ENCODE data around the gene ABCC4. TPM values are rescaled to one million over a fixed set of nuclear protein-coding genes. Genes with fewer than 3 reads are reported as not detected.
A peak's percentile ranks its signal among the peaks of the same experiment; 100 is the strongest.

Gene ABCC4
- total and polyA plus RNA-seq, 2 donors from 2014 or later: 11.3 to 52.4 TPM

DNA sequence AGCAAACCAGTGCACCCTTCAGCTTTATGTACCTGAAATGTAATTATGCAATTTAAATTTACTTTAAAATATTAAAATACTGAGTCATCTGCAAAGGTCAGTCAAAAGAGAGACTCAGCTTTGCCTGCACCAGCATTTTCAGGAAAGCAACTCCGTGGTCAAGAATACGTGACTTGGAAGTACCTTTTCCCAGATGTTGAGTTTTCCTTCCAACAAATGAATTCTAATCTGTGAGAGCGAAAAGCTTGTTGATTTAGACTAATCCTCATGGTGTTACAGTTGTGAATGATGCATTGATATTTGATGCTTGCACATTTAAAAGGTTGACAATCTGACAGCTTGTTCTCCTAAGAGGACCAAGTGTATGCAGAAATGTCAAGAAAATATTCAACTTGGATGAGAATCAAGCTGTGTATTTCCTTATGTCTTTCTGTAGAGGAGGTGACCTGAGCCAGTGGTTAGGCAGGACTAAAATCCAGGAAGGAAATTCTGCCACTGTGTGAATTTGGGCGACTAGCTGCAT is 270.4 kb downstream of the ABCC4 start:
- H3K9me3 ChIP-seq (ENCODE audit: control insufficient read depth in 2 of 3, insufficient read depth in 1 of 3, low read length in 3 of 3): no peaks in the 10 kb centered on the region
- FAIRE-seq (no peak), DNase-seq (no peak)
- H3K27ac ChIP-seq (ENCODE audit: low read depth in 2 of 2, low read length in 2 of 2): no peak overlapping the region
- H3K9ac ChIP-seq (ENCODE audit: low read length in 3 of 3): no peak overlapping the region
- H3K36me3 ChIP-seq (ENCODE audit: control insufficient read depth in 2 of 3, insufficient read depth in 3 of 3, low read length in 3 of 3): peaks cover 0 to 4% (median 3%) of the 10 kb centered on the region in 3 donors
- TF ChIP-seq, protein P1, sequence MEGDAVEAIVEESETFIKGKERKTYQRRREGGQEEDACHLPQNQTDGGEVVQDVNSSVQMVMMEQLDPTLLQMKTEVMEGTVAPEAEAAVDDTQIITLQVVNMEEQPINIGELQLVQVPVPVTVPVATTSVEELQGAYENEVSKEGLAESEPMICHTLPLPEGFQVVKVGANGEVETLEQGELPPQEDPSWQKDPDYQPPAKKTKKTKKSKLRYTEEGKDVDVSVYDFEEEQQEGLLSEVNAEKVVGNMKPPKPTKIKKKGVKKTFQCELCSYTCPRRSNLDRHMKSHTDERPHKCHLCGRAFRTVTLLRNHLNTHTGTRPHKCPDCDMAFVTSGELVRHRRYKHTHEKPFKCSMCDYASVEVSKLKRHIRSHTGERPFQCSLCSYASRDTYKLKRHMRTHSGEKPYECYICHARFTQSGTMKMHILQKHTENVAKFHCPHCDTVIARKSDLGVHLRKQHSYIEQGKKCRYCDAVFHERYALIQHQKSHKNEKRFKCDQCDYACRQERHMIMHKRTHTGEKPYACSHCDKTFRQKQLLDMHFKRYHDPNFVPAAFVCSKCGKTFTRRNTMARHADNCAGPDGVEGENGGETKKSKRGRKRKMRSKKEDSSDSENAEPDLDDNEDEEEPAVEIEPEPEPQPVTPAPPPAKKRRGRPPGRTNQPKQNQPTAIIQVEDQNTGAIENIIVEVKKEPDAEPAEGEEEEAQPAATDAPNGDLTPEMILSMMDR (IDR thresholded peaks at IDR 0.05; ENCODE audit: borderline replicate concordance, extremely low read depth, insufficient read depth): no peak
- intact Hi-C loops (cut with DNase I): no loop called here
- H3K27me3 ChIP-seq (ENCODE audit: control insufficient read depth, insufficient read depth, low read length): no peaks in the 10 kb centered on the region
- H3K4me3 ChIP-seq (ENCODE audit: low read length in 3 of 3): no peak overlapping the region
- no peaks in the 10 kb centered on the region for H3K4me1 ChIP-seq (ENCODE audit: control insufficient read depth in 2 of 3, insufficient read depth in 2 of 3, low read depth in 1 of 3, low read length in 3 of 3)

- H3K9me3 ChIP-seq (ENCODE audit: control insufficient read depth in 2 of 3, insufficient read depth in 1 of 3, low read length in 3 of 3): no peaks in the 10 kb centered on the region
- no peak overlapping the region for H3K4me3 ChIP-seq (ENCODE audit: low read length in 3 of 3)
- no peaks in the 10 kb centered on the region for H3K27me3 ChIP-seq (ENCODE audit: control insufficient read depth, insufficient read depth, low read length)
- no peak overlapping the region for H3K9ac ChIP-seq (ENCODE audit: low read length in 3 of 3)
- FAIRE-seq (no peak), DNase-seq (no peak)
- H3K4me1 ChIP-seq (ENCODE audit: control insufficient read depth in 2 of 3, insufficient read depth in 2 of 3, low read depth in 1 of 3, low read length in 3 of 3): no peaks in the 10 kb centered on the region
- TF ChIP-seq, protein P1 (IDR thresholded peaks at IDR 0.05; ENCODE audit: borderline replicate concordance, extremely low read depth, insufficient read depth): no peak
- peaks cover 0 to 4% (median 3%) of the 10 kb centered on the region in 3 donors for H3K36me3 ChIP-seq (ENCODE audit: control insufficient read depth in 2 of 3, insufficient read depth in 3 of 3, low read length in 3 of 3)
- no peak overlapping the region for H3K27ac ChIP-seq (ENCODE audit: low read depth in 2 of 2, low read length in 2 of 2)
- intact Hi-C loops (cut with DNase I): no loop called here
Measured at GRCh38 chr13:95027638-95028037, 273.6 kb downstream of the ABCC4 start.

GRCh38 chr13:95025116-95025515 is 276.1 kb downstream of the ABCC4 start:
- intact Hi-C loops (cut with DNase I): no loop called here
- H3K4me1 ChIP-seq (ENCODE audit: control insufficient read depth in 2 of 3, insufficient read depth in 2 of 3, low read depth in 1 of 3, low read length in 3 of 3): no peaks in the 10 kb centered on the region
- H3K27me3 ChIP-seq (ENCODE audit: control insufficient read depth, insufficient read depth, low read length): no peaks in the 10 kb centered on the region
- no peak overlapping the region for H3K9ac ChIP-seq (ENCODE audit: low read length in 3 of 3)
- peak in 1 of 5 donors; percentile 22 for DNase-seq
- TF ChIP-seq, protein P1 (IDR thresholded peaks at IDR 0.05; ENCODE audit: borderline replicate concordance, extremely low read depth, insufficient read depth): no peak
- no peaks in the 10 kb centered on the region for H3K9me3 ChIP-seq (ENCODE audit: control insufficient read depth in 2 of 3, insufficient read depth in 1 of 3, low read length in 3 of 3)
- H3K36me3 ChIP-seq (ENCODE audit: control insufficient read depth in 2 of 3, insufficient read depth in 3 of 3, low read length in 3 of 3): no peaks in the 10 kb centered on the region
- H3K4me3 ChIP-seq (ENCODE audit: low read length in 3 of 3): no peak overlapping the region
- H3K27ac ChIP-seq (ENCODE audit: low read depth in 2 of 2, low read length in 2 of 2): no peak overlapping the region
- FAIRE-seq: no peak

GRCh38 chr13:95023405-95023804 is 277.8 kb downstream of the ABCC4 start:
- Histone ChIP-seq H3K27ac (ENCODE audit: low read depth in 2 of 2, low read length in 2 of 2) (no peak overlapping the region), H3K9me3 (ENCODE audit: control insufficient read depth in 2 of 3, insufficient read depth in 1 of 3, low read length in 3 of 3) (no peaks in the 10 kb centered on the region), H3K36me3 (ENCODE audit: control insufficient read depth in 2 of 3, insufficient read depth in 3 of 3, low read length in 3 of 3) (peaks cover 0 to 2% (median 0%) of the 10 kb centered on the region in 3 donors), H3K27me3 (ENCODE audit: control insufficient read depth, insufficient read depth, low read length) (no peaks in the 10 kb centered on the region), H3K4me1 (ENCODE audit: control insufficient read depth in 2 of 3, insufficient read depth in 2 of 3, low read depth in 1 of 3, low read length in 3 of 3) (no peaks in the 10 kb centered on the region), H3K9ac (ENCODE audit: low read length in 3 of 3) (no peak overlapping the region), H3K4me3 (ENCODE audit: low read length in 3 of 3) (no peak overlapping the region)
- TF ChIP-seq, protein P1 (IDR thresholded peaks at IDR 0.05; ENCODE audit: borderline replicate concordance, extremely low read depth, insufficient read depth): no peak
- intact Hi-C loops (cut with DNase I): no loop called here
- DNase-seq (peak in 2 of 5 donors; percentile 28 to 46), FAIRE-seq (no peak)

All from kidney (tissue), 14 donors.